Activated CD4-positive, alpha-beta T cell treated with anti-CD3 and anti-CD28 coated beads, Interleukin-2, amount 10 ng/mL, durations not matched to agents 7 days and 5 days (primary cell): ENCODE results near the gene OTOF. TPM values are rescaled to one million over a fixed set of nuclear protein-coding genes. Genes with fewer than 3 reads are reported as not detected.

Experiments used
- CTCF ChIA-PET: fragments of 350-600 bp; sonication (Branson Sonifier 250); formaldehyde crosslinking; loops from one replicate; lab custom pipeline; 2021; ENCODE audit warnings: antibody characterized with exemption; lab: Charles Lee
- POLR2A ChIA-PET: fragments of 350-600 bp; sonication (Branson Sonifier 250); formaldehyde crosslinking; loops from one replicate; lab custom pipeline; 2021; ENCODE audit warnings: antibody characterized with exemption; lab: Charles Lee
- DNase-seq: peaks from one replicate; pipeline ENCODE4 v3.0.0-alpha.2; 2020
- H3K27ac Mint-ChIP-seq: one replicate; pipeline ENCODE4 v1.8.0; 2021; ENCODE audit warnings: mild to moderate bottlenecking, moderate library complexity, mixed read lengths
- H3K27me3 Mint-ChIP-seq: one replicate; pipeline ENCODE4 v1.8.0; 2021; ENCODE audit warnings: mixed read lengths
- H3K36me3 Mint-ChIP-seq: one replicate; pipeline ENCODE4 v1.8.0; 2021; ENCODE audit warnings: low read depth, mixed read lengths
- H3K4me1 Mint-ChIP-seq: one replicate; pipeline ENCODE4 v1.8.0; 2021; ENCODE audit warnings: mixed read lengths
- H3K4me3 Mint-ChIP-seq: one replicate; pipeline ENCODE4 v1.8.0; 2021; ENCODE audit warnings: mild to moderate bottlenecking, moderate library complexity, mixed read lengths
- H3K9me3 Mint-ChIP-seq: one replicate; pipeline ENCODE4 v1.8.0; 2021; ENCODE audit warnings: mixed read lengths
- total RNA-seq, 2 experiments: library from RNA; stranded (reverse); gene quantifications; one replicate each; pipeline ENCODE4 v1.2.3, GENCODE V29; 2021

Gene OTOF
- total RNA-seq, 2 experiments from 2014 or later = 11.7 to 12.3 TPM

- Mint-ChIP-seq H3K27me3 (peaks cover 3% of the 10 kb centered on the region), H3K9me3 (no peaks in the 10 kb centered on the region), H3K27ac (no peak overlapping the region), H3K4me1 (peaks cover 12% of the 10 kb centered on the region), H3K4me3 (no peak overlapping the region), H3K36me3 (no peaks in the 10 kb centered on the region)
- CTCF ChIA-PET = interaction anchor here (1.0 to 3.5 kb wide), 4 partner anchors 11 to 62 kb away, joined by 3 to 12 read pairs (median 4); no protein-coding TSS in a partner anchor
- no peak for DNase-seq
- POLR2A ChIA-PET = no interaction called here
These were observed 37.8 kb upstream of the OTOF start for GRCh38 chr2:26515771-26516170.

GRCh38 chr2:26514045-26514444 is 36.1 kb upstream of the OTOF start:
- no peak for DNase-seq
- peaks cover 3% of the 10 kb centered on the region for H3K27me3 Mint-ChIP-seq
- H3K4me3 Mint-ChIP-seq = no peak overlapping the region
- H3K27ac Mint-ChIP-seq = no peak overlapping the region
- CTCF ChIA-PET = no interaction called here
- H3K4me1 Mint-ChIP-seq = no peaks in the 10 kb centered on the region
- H3K9me3 Mint-ChIP-seq = no peaks in the 10 kb centered on the region
- no peaks in the 10 kb centered on the region for H3K36me3 Mint-ChIP-seq
- POLR2A ChIA-PET = no interaction called here

- POLR2A ChIA-PET = no interaction called here
These were observed 35.3 kb upstream of the OTOF start for GRCh38 chr2:26513261-26513660.

GRCh38 chr2:26511466-26511865 is 33.5 kb upstream of the OTOF start:
- ChIA-PET POLR2A (no interaction called here), CTCF (interaction anchor here (1.4 kb wide), 1 partner anchor 9 kb away, joined by 3 read pairs; no protein-coding TSS in a partner anchor)
- Mint-ChIP-seq H3K4me1 (no peaks in the 10 kb centered on the region), H3K27me3 (peaks cover 4% of the 10 kb centered on the region), H3K27ac (no peak overlapping the region), H3K4me3 (no peak overlapping the region), H3K9me3 (no peaks in the 10 kb centered on the region), H3K36me3 (no peaks in the 10 kb centered on the region)
- no peak for DNase-seq

More at GRCh38 chr2:26513261-26513660, 35.3 kb upstream of the OTOF start:
- peaks cover 4% of the 10 kb centered on the region for H3K27me3 Mint-ChIP-seq
- H3K4me1 Mint-ChIP-seq = no peaks in the 10 kb centered on the region
- DNase-seq = no peak
- no peaks in the 10 kb centered on the region for H3K9me3 Mint-ChIP-seq
- H3K27ac Mint-ChIP-seq = no peak overlapping the region
- CTCF ChIA-PET = interaction anchor here (1.3 kb wide), 1 partner anchor 11 kb away, joined by 3 read pairs; no protein-coding TSS in a partner anchor
- no peaks in the 10 kb centered on the region for H3K36me3 Mint-ChIP-seq
- H3K4me3 Mint-ChIP-seq = no peak overlapping the region

- H3K4me1 Mint-ChIP-seq = no peaks in the 10 kb centered on the region
- POLR2A ChIA-PET = no interaction called here
- CTCF ChIA-PET = interaction anchor here (1.4 kb wide), 1 partner anchor 10 kb away, joined by 3 read pairs; no protein-coding TSS in a partner anchor
- DNase-seq = no peak
- peaks cover 4% of the 10 kb centered on the region for H3K27me3 Mint-ChIP-seq
- H3K9me3 Mint-ChIP-seq = no peaks in the 10 kb centered on the region
- H3K4me3 Mint-ChIP-seq = no peak overlapping the region
- H3K27ac Mint-ChIP-seq = no peak overlapping the region
- H3K36me3 Mint-ChIP-seq = no peaks in the 10 kb centered on the region
These were observed 32.5 kb upstream of the OTOF start for GRCh38 chr2:26510344-26510973.

GRCh38 chr2:26509141-26509540 is 31.2 kb upstream of the OTOF start:
- POLR2A ChIA-PET = no interaction called here

GRCh38 chr2:26507932-26508331 is 30.0 kb upstream of the OTOF start:
- Mint-ChIP-seq H3K36me3 (no peaks in the 10 kb centered on the region), H3K4me3 (no peak overlapping the region), H3K4me1 (peaks cover 8% of the 10 kb centered on the region), H3K9me3 (no peaks in the 10 kb centered on the region), H3K27me3 (peaks cover 4% of the 10 kb centered on the region), H3K27ac (no peak overlapping the region)
- POLR2A ChIA-PET = no interaction called here
- CTCF ChIA-PET = no interaction called here
- DNase-seq = no peak

More at GRCh38 chr2:26509141-26509540, 31.2 kb upstream of the OTOF start:
- H3K36me3 Mint-ChIP-seq = no peaks in the 10 kb centered on the region
- H3K4me3 Mint-ChIP-seq = no peak overlapping the region
- DNase-seq = no peak
- CTCF ChIA-PET = interaction anchor here (1.0 kb wide), 1 partner anchor 69 kb away, joined by 3 read pairs; no protein-coding TSS in a partner anchor
- H3K27me3 Mint-ChIP-seq = peaks cover 4% of the 10 kb centered on the region
- no peaks in the 10 kb centered on the region for H3K4me1 Mint-ChIP-seq
- H3K9me3 Mint-ChIP-seq = no peaks in the 10 kb centered on the region
- H3K27ac Mint-ChIP-seq = no peak overlapping the region

GRCh38 chr2:26507088-26507487 is 29.2 kb upstream of the OTOF start:
- POLR2A ChIA-PET = no interaction called here
- H3K27me3 Mint-ChIP-seq = peaks cover 4% of the 10 kb centered on the region
- H3K9me3 Mint-ChIP-seq = no peaks in the 10 kb centered on the region
- H3K4me1 Mint-ChIP-seq = peaks cover 8% of the 10 kb centered on the region
- CTCF ChIA-PET = no interaction called here
- no peak overlapping the region for H3K27ac Mint-ChIP-seq
- H3K4me3 Mint-ChIP-seq = no peak overlapping the region
- no peaks in the 10 kb centered on the region for H3K36me3 Mint-ChIP-seq
- no peak for DNase-seq

GRCh38 chr2:26506279-26506678 is 28.4 kb upstream of the OTOF start:
- CTCF ChIA-PET = no interaction called here
- H3K27me3 Mint-ChIP-seq = peaks cover 4% of the 10 kb centered on the region

GRCh38 chr2:26504002-26504401 is 26.1 kb upstream of the OTOF start:
- H3K9me3 Mint-ChIP-seq = no peaks in the 10 kb centered on the region
- H3K36me3 Mint-ChIP-seq = no peaks in the 10 kb centered on the region
- H3K27me3 Mint-ChIP-seq = peaks cover 3% of the 10 kb centered on the region
- peaks cover 8% of the 10 kb centered on the region for H3K4me1 Mint-ChIP-seq
- peak overlapping the region; percentile 70 for H3K27ac Mint-ChIP-seq
- H3K4me3 Mint-ChIP-seq = peak overlapping the region; percentile 64
- no peak for DNase-seq
- CTCF ChIA-PET = interaction anchor here (0.6 to 2.4 kb wide), 8 partner anchors 12 to 326 kb away, joined by 3 to 12 read pairs (median 3); no protein-coding TSS in a partner anchor
- POLR2A ChIA-PET = no interaction called here

More at GRCh38 chr2:26506279-26506678, 28.4 kb upstream of the OTOF start:
- no peak overlapping the region for H3K27ac Mint-ChIP-seq
- peaks cover 8% of the 10 kb centered on the region for H3K4me1 Mint-ChIP-seq
- H3K4me3 Mint-ChIP-seq = no peak overlapping the region
- no peak for DNase-seq
- POLR2A ChIA-PET = no interaction called here
- no peaks in the 10 kb centered on the region for H3K9me3 Mint-ChIP-seq
- no peaks in the 10 kb centered on the region for H3K36me3 Mint-ChIP-seq

- peak overlapping the region; percentile 70 for H3K27ac Mint-ChIP-seq
- DNase-seq = peak; percentile 85
- peaks cover 5% of the 10 kb centered on the region for H3K27me3 Mint-ChIP-seq
- peaks cover 8% of the 10 kb centered on the region for H3K4me1 Mint-ChIP-seq
- H3K9me3 Mint-ChIP-seq = no peaks in the 10 kb centered on the region
- POLR2A ChIA-PET = no interaction called here
- H3K4me3 Mint-ChIP-seq = peak overlapping the region; percentile 64
- CTCF ChIA-PET = interaction anchor here (0.5 to 2.4 kb wide), 16 partner anchors 10 to 534 kb away, joined by 3 to 12 read pairs (median 3); no protein-coding TSS in a partner anchor
- no peaks in the 10 kb centered on the region for H3K36me3 Mint-ChIP-seq
These were observed 25.4 kb upstream of the OTOF start for GRCh38 chr2:26503231-26503880.

- DNase-seq = no peak
- no peaks in the 10 kb centered on the region for H3K9me3 Mint-ChIP-seq
- CTCF ChIA-PET = no interaction called here
- peaks cover 8% of the 10 kb centered on the region for H3K4me1 Mint-ChIP-seq
- POLR2A ChIA-PET = no interaction called here
- no peaks in the 10 kb centered on the region for H3K36me3 Mint-ChIP-seq
- no peak overlapping the region for H3K27ac Mint-ChIP-seq
- H3K4me3 Mint-ChIP-seq = no peak overlapping the region
- H3K27me3 Mint-ChIP-seq = peaks cover 9% of the 10 kb centered on the region
These were observed 22.5 kb upstream of the OTOF start for GRCh38 chr2:26500406-26500805.

- Mint-ChIP-seq H3K4me3 (no peak overlapping the region), H3K27ac (no peak overlapping the region), H3K4me1 (peaks cover 8% of the 10 kb centered on the region), H3K36me3 (no peaks in the 10 kb centered on the region), H3K27me3 (peaks cover 9% of the 10 kb centered on the region), H3K9me3 (no peaks in the 10 kb centered on the region)
- CTCF ChIA-PET = interaction anchor here (0.6 kb wide), 2 partner anchors 26 to 1098 kb away, joined by 3 to 7 read pairs; no protein-coding TSS in a partner anchor
- no peak for DNase-seq
- POLR2A ChIA-PET = no interaction called here
These were observed 17.9 kb upstream of the OTOF start for GRCh38 chr2:26495705-26496297.
